Keratinocyte (primary cell): Measurements from ENCODE around the gene ZNF804B.

Experiments used
- EZH2 ChIP-seq: IDR thresholded peaks from one replicate; pipeline ENCODE4 v1.6.1; 2012; ENCODE audit warnings: inconsistent platforms, mild to moderate bottlenecking, low read length, moderate library complexity
- TF ChIP-seq, protein P1 (sequence below), 3 experiments: IDR thresholded peaks in 1 of 3; conservative IDR thresholded peaks in 1 of 3; optimal IDR thresholded peaks in 1 of 3; 2 replicates in 2 of 3; 3 replicates in 1 of 3; pipeline versions ENCODE3 to v1.5.1; 2011; ENCODE audit warnings: low read length in 3 of 3, mild to moderate bottlenecking in 3 of 3, moderate library complexity in 2 of 3, control low read depth in 1 of 3, inconsistent platforms in 1 of 3; ENCODE audit not compliant: insufficient read depth in 2 of 3; ENCODE audit errors: extremely low read depth in 1 of 3

DNA sequence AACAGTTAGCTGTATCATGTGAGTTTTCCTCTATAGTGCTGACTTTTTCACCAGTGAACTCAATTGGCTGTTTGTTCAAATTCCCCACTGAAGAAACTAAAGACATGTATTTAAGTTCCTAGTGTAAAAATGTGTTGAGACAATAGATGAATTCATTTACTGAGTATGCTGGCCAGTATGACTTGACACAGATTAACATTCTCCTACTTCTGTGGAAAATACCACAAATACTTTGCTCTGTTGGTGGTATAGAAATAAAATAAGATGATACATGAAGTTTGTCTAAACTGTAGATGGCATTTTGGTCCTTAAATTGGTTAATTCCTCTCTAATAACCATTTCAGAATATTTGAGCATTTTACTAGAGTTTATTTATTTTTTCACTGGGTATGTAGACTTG is 263.7 kb downstream of the ZNF804B start:
- TF ChIP-seq, protein P1, sequence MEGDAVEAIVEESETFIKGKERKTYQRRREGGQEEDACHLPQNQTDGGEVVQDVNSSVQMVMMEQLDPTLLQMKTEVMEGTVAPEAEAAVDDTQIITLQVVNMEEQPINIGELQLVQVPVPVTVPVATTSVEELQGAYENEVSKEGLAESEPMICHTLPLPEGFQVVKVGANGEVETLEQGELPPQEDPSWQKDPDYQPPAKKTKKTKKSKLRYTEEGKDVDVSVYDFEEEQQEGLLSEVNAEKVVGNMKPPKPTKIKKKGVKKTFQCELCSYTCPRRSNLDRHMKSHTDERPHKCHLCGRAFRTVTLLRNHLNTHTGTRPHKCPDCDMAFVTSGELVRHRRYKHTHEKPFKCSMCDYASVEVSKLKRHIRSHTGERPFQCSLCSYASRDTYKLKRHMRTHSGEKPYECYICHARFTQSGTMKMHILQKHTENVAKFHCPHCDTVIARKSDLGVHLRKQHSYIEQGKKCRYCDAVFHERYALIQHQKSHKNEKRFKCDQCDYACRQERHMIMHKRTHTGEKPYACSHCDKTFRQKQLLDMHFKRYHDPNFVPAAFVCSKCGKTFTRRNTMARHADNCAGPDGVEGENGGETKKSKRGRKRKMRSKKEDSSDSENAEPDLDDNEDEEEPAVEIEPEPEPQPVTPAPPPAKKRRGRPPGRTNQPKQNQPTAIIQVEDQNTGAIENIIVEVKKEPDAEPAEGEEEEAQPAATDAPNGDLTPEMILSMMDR (optimal IDR thresholded peaks at IDR 0.05 in 1 of 3, IDR thresholded peaks at IDR 0.05 in 1 of 3, conservative IDR thresholded peaks at IDR 0.05 in 1 of 3; ENCODE audit: extremely low read depth in 1 of 3, insufficient read depth in 2 of 3, low read length in 3 of 3): no peak
- TF ChIP-seq EZH2: no peak
